Fibroblast of lung (primary cell): Measurements from ENCODE around the gene MAML3. TPM values are rescaled to one million over a fixed set of nuclear protein-coding genes. Genes with fewer than 3 reads are reported as not detected.

Source experiments
- DNase-seq, 2 donors: peaks; one replicate each; pipeline versions ENCODE4 v3.0.0 to v3.0.0-alpha.2; 2010; ENCODE audit warnings: low read depth in 2 of 2
- H2AFZ ChIP-seq: 2 replicates; pipeline ENCODE4 v1.5.1; 2012; ENCODE audit warnings: low read length, control low read depth, inconsistent platforms
- H3K27ac ChIP-seq: 2 replicates; pipeline ENCODE4 v1.5.1; 2011; ENCODE audit warnings: low read length, control low read depth; ENCODE audit not compliant: insufficient read depth
- H3K27me3 ChIP-seq: 2 replicates; pipeline ENCODE4 v1.5.1; 2011; ENCODE audit warnings: mild to moderate bottlenecking, low read length; ENCODE audit not compliant: control insufficient read depth, insufficient read depth
- H3K36me3 ChIP-seq: 2 replicates; pipeline ENCODE4 v1.5.1; 2011; ENCODE audit warnings: low read length; ENCODE audit not compliant: control insufficient read depth, insufficient read depth
- H3K4me1 ChIP-seq: 2 replicates; pipeline ENCODE4 v1.5.1; 2011; ENCODE audit warnings: low read length; ENCODE audit not compliant: control insufficient read depth, insufficient read depth; ENCODE audit errors: extremely low read depth
- H3K4me2 ChIP-seq: 2 replicates; pipeline ENCODE4 v1.5.1; 2011; ENCODE audit warnings: low read length, control low read depth; ENCODE audit not compliant: insufficient read depth; ENCODE audit errors: extremely low read depth
- H3K4me3 ChIP-seq, 4 experiments: fragments of 200-600 bp in 1 of 4; sonication (generic) in 1 of 4; replicated peaks in 1 of 4; 2 replicates each; pipeline ENCODE4 v1.5.1; 2011 to 2016; ENCODE audit warnings: low read length in 4 of 4, low read depth in 3 of 4, mild to moderate bottlenecking in 3 of 4, control low read depth in 2 of 4, inconsistent platforms in 1 of 4, mixed read lengths in 1 of 4; ENCODE audit not compliant: insufficient read depth in 1 of 4; ENCODE audit errors: control extremely low read depth in 1 of 4
- H3K79me2 ChIP-seq: 2 replicates; pipeline ENCODE4 v1.5.1; 2012; ENCODE audit warnings: mild to moderate bottlenecking, low read length, inconsistent platforms; ENCODE audit not compliant: control insufficient read depth, insufficient read depth
- H3K9ac ChIP-seq: 2 replicates; pipeline ENCODE4 v1.5.1; 2011; ENCODE audit warnings: mild to moderate bottlenecking, low read length, control low read depth; ENCODE audit not compliant: insufficient read depth
- H3K9me3 ChIP-seq: 2 replicates; pipeline ENCODE4 v1.5.1; 2012; ENCODE audit warnings: low read depth, low read length; ENCODE audit not compliant: control insufficient read depth, insufficient read depth
- H4K20me1 ChIP-seq: 2 replicates; pipeline ENCODE4 v1.5.1; 2011; ENCODE audit warnings: low read length; ENCODE audit not compliant: control insufficient read depth, insufficient read depth; ENCODE audit errors: extremely low read depth
- EZH2 ChIP-seq: IDR thresholded peaks from 2 replicates; pipeline ENCODE4 v1.5.1; 2012; ENCODE audit warnings: low read length, control low read depth, mild to moderate bottlenecking; ENCODE audit errors: missing control alignments
- polyA plus RNA-seq, 2 donors: library from polyadenylated mRNA; depleted of rRNA in 1 of 2; stranded (reverse) in 1 of 2; unstranded in 1 of 2; fragments of >200 nt; gene quantifications; 2 replicates each; pipeline ENCODE4 v1.2.1, GENCODE V29; 2011 to 2012; ENCODE audit warnings: missing spikeins in 1 of 2
- total RNA-seq: library from RNA; depleted of rRNA; stranded (reverse); fragments of >200 nt; gene quantifications from 2 replicates; pipeline ENCODE4 v1.2.1, GENCODE V29; 2014
- TF ChIP-seq, protein P1 (sequence below), 2 donors: IDR thresholded peaks in 1 of 2; conservative IDR thresholded peaks in 1 of 2; 1 replicate in 1 of 2; 2 replicates in 1 of 2; pipeline ENCODE4 v1.5.1; 2011 to 2012; ENCODE audit warnings: low read length in 2 of 2, control low read depth in 1 of 2, inconsistent platforms in 1 of 2, low read depth in 1 of 2, mild to moderate bottlenecking in 1 of 2

Gene MAML3
- total and polyA plus RNA-seq, 2 donors (not counting 1 experiment from before 2014, with no cell fraction given), result 2.0 to 2.8 TPM

DNA sequence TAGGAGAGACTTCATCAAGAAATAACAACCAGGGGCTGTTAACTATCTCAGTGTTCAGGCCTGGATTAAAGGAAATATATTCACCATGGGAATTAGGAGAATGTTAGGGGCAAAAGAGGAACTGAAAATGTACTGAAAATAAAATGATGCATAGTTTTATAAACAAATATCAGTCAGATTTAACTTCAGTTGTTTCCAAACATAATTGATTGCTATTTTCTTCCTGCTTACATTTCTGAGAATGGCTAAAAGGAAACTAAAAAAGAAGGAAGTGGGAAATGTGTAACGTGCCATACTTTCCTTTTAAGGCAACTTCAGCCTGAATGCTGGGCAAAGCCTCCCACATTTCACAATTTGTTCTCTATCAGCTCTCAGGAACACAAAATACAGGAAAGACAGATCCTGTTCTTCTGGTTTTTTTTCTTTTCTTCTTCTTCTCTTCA is 178.1 kb downstream of the MAML3 start:
- peak overlapping the region; percentile 17 for H3K4me2 ChIP-seq
- H3K4me3 ChIP-seq, result no peak overlapping the region
- H3K9ac ChIP-seq, result no peak overlapping the region
- no peaks in the 10 kb centered on the region for H3K9me3 ChIP-seq
- H3K27me3 ChIP-seq, result no peaks in the 10 kb centered on the region
- peak in 1 of 2 donors; percentile 88 for DNase-seq
- no peaks in the 10 kb centered on the region for H3K4me1 ChIP-seq
- no peak overlapping the region for H2AFZ ChIP-seq
- H3K27ac ChIP-seq, result no peak overlapping the region
- H3K36me3 ChIP-seq, result no peaks in the 10 kb centered on the region
- no peaks in the 10 kb centered on the region for H4K20me1 ChIP-seq
- TF ChIP-seq, protein P1, sequence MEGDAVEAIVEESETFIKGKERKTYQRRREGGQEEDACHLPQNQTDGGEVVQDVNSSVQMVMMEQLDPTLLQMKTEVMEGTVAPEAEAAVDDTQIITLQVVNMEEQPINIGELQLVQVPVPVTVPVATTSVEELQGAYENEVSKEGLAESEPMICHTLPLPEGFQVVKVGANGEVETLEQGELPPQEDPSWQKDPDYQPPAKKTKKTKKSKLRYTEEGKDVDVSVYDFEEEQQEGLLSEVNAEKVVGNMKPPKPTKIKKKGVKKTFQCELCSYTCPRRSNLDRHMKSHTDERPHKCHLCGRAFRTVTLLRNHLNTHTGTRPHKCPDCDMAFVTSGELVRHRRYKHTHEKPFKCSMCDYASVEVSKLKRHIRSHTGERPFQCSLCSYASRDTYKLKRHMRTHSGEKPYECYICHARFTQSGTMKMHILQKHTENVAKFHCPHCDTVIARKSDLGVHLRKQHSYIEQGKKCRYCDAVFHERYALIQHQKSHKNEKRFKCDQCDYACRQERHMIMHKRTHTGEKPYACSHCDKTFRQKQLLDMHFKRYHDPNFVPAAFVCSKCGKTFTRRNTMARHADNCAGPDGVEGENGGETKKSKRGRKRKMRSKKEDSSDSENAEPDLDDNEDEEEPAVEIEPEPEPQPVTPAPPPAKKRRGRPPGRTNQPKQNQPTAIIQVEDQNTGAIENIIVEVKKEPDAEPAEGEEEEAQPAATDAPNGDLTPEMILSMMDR (conservative IDR thresholded peaks at IDR 0.05 in 1 of 2, IDR thresholded peaks at IDR 0.05 in 1 of 2; ENCODE audit: low read depth in 1 of 2, low read length in 2 of 2), result no peak
- no peak for TF ChIP-seq EZH2
- H3K79me2 ChIP-seq, result no peaks in the 10 kb centered on the region

DNA sequence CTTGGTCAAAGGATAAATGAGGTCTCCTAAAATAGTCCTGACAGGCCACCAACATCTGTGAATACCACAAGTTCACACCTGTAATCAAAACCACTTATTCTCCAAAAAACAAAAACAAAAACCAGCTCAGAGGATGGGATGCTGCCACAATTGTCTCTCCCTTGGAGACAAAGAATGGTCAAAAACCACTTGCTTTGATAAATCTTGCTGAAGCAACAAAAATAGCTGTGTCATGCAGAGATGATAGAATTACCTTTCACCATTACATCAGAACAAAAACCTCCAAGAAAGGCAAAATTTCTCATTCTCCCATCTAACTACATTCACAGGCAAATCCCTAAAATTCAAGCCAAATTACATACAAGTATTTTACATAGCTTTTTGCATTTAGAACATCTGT is 180.4 kb downstream of the MAML3 start:
- Histone ChIP-seq H3K27ac (no peak overlapping the region), H3K79me2 (no peaks in the 10 kb centered on the region), H3K9me3 (no peaks in the 10 kb centered on the region), H3K36me3 (no peaks in the 10 kb centered on the region), H3K9ac (no peak overlapping the region), H2AFZ (no peak overlapping the region), H3K4me2 (no peak overlapping the region), H3K4me3 (no peak overlapping the region), H3K27me3 (no peaks in the 10 kb centered on the region), H3K4me1 (no peaks in the 10 kb centered on the region), H4K20me1 (no peaks in the 10 kb centered on the region)
- peak in 1 of 2 donors; percentile 56 for DNase-seq
- TF ChIP-seq EZH2, result no peak
- TF ChIP-seq, protein P1 (conservative IDR thresholded peaks at IDR 0.05 in 1 of 2, IDR thresholded peaks at IDR 0.05 in 1 of 2; ENCODE audit: low read depth in 1 of 2, low read length in 2 of 2), result no peak

DNA sequence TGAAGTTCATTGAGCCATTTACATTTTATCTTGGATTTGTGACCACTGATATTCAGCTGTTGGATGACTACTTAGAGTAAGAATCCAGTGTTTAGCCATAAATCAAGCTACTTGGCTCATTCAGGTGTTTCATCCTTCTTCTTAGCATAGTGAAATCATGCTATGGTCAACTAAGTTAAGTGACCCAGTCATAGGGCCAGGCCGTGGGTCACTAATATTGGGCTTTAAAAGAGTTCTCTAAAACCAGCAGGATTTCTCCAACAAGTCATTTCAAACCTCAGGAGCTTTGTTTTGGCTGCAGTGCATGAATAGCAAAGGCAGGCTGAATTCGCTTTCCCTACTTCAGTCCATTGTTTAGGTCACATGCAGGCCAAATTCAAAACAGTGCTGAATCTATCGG is 181.0 kb downstream of the MAML3 start:
- Histone ChIP-seq H3K27me3 (no peaks in the 10 kb centered on the region), H4K20me1 (no peaks in the 10 kb centered on the region), H3K4me1 (no peaks in the 10 kb centered on the region), H3K79me2 (no peaks in the 10 kb centered on the region), H3K36me3 (no peaks in the 10 kb centered on the region), H3K9ac (no peak overlapping the region), H3K9me3 (no peaks in the 10 kb centered on the region), H3K27ac (no peak overlapping the region), H3K4me3 (no peak overlapping the region), H3K4me2 (no peak overlapping the region), H2AFZ (no peak overlapping the region)
- peak in 1 of 2 donors; percentile 89 for DNase-seq
- TF ChIP-seq, protein P1 (conservative IDR thresholded peaks at IDR 0.05 in 1 of 2, IDR thresholded peaks at IDR 0.05 in 1 of 2; ENCODE audit: low read depth in 1 of 2, low read length in 2 of 2), result no peak
- TF ChIP-seq EZH2, result no peak
